Kidney epithelial cell (primary cell): ENCODE results near the gene ITIH2. TPM values are rescaled to one million over a fixed set of nuclear protein-coding genes. Genes with fewer than 3 reads are reported as not detected.
"Not testable (repeated sequence)": the region's sequence is repeated elsewhere in the genome, so short reads cannot be mapped to it uniquely, and the experiment has no call there.

Experiments
- DNase-seq: peaks from one replicate; pipeline ENCODE4 v3.0.0-alpha.2; 2010; ENCODE audit warnings: low read depth
- H3K27me3 ChIP-seq: 2 replicates; pipeline ENCODE4 v1.6.0; 2011; ENCODE audit warnings: low read length; ENCODE audit not compliant: control insufficient read depth, insufficient read depth
- H3K36me3 ChIP-seq: 2 replicates; pipeline ENCODE4 v1.5.1; 2011; ENCODE audit warnings: low read length; ENCODE audit not compliant: control insufficient read depth, insufficient read depth
- H3K4me3 ChIP-seq: 2 replicates; pipeline ENCODE4 v1.5.1; 2011; ENCODE audit warnings: low read depth, mild to moderate bottlenecking, control low read depth, low read length
- CTCF ChIP-seq: IDR thresholded peaks from 2 replicates; pipeline ENCODE4 v1.5.1; 2011; ENCODE audit warnings: mild to moderate bottlenecking, moderate library complexity, low read length, control low read depth, inconsistent platforms; ENCODE audit not compliant: insufficient read depth, poor library complexity, severe bottlenecking
- total RNA-seq: library from RNA; depleted of rRNA; stranded (reverse); fragments of >200 nt; gene quantifications from 2 replicates; pipeline ENCODE4 v1.2.3, GENCODE V29; 2015

Gene ITIH2
- total RNA-seq, 1 donor from 2014 or later: not detected

GRCh38 chr10:7767209-7767608 lies 64.1 kb downstream of the ITIH2 start:
- DNase-seq: no peak
- H3K27me3 ChIP-seq: no peaks in the 10 kb centered on the region
- H3K4me3 ChIP-seq: no peak overlapping the region
- TF ChIP-seq CTCF: no peak
- H3K36me3 ChIP-seq: no peaks in the 10 kb centered on the region

- Histone ChIP-seq H3K36me3 (no peaks in the 10 kb centered on the region), H3K27me3 (no peaks in the 10 kb centered on the region), H3K4me3 (no peak overlapping the region)
- no peak for TF ChIP-seq CTCF
- DNase-seq: no peak
These were observed 65.3 kb downstream of the ITIH2 start for GRCh38 chr10:7768417-7768816.

GRCh38 chr10:7773845-7774801 lies 71.0 kb downstream of the ITIH2 start:
- Histone ChIP-seq H3K27me3 (no peaks in the 10 kb centered on the region), H3K36me3 (no peaks in the 10 kb centered on the region), H3K4me3 (no peak overlapping the region)
- no peak for TF ChIP-seq CTCF
- no peak for DNase-seq

GRCh38 chr10:7776777-7777176 lies 73.7 kb downstream of the ITIH2 start:
- TF ChIP-seq CTCF: no peak
- no peak for DNase-seq
- Histone ChIP-seq H3K36me3 (no peaks in the 10 kb centered on the region), H3K27me3 (no peaks in the 10 kb centered on the region), H3K4me3 (no peak overlapping the region)

GRCh38 chr10:7782194-7782593 lies 79.1 kb downstream of the ITIH2 start:
- DNase-seq, H3K36me3 ChIP-seq, H3K4me3 ChIP-seq, H3K27me3 ChIP-seq: not testable (repeated sequence)

GRCh38 chr10:7786430-7786829 lies 83.3 kb downstream of the ITIH2 start:
- no peak overlapping the region for H3K4me3 ChIP-seq
- TF ChIP-seq CTCF: no peak
- no peaks in the 10 kb centered on the region for H3K27me3 ChIP-seq
- no peak for DNase-seq
- H3K36me3 ChIP-seq: no peaks in the 10 kb centered on the region
